Activated T-helper 1 cell treated with anti-CD3 and anti-CD28 coated beads, Interleukin-12 subunit alpha, Interleukin-12 subunit beta, Interleukin-2, Interleukin-4 antibody, amounts not matched to agents 30 ng/mL and 10 ng/mL and 1 ng/mL, durations not matched to agents 14 hours and 24 hours and 36 hours (primary cell): ENCODE data around the gene TET1. TPM values are rescaled to one million over a fixed set of nuclear protein-coding genes. Genes with fewer than 3 reads are reported as not detected.
"Not testable (repeated sequence)": the region's sequence is repeated elsewhere in the genome, so short reads cannot be mapped to it uniquely, and the experiment has no call there.

Experiments
- DNase-seq: peaks from one replicate; pipeline ENCODE4 v3.0.0; 2021; ENCODE audit warnings: low spot score
- H3K27ac Mint-ChIP-seq: one replicate; pipeline ENCODE4 v1.8.0; 2021; ENCODE audit warnings: mild to moderate bottlenecking, mixed read lengths
- H3K27me3 Mint-ChIP-seq: one replicate; pipeline ENCODE4 v1.8.0; 2022; ENCODE audit warnings: mild to moderate bottlenecking, moderate library complexity, mixed read lengths; ENCODE audit not compliant: insufficient read depth
- H3K36me3 Mint-ChIP-seq: one replicate; pipeline ENCODE4 v1.8.0; 2021; ENCODE audit warnings: low read depth, mixed read lengths
- H3K4me1 Mint-ChIP-seq: one replicate; pipeline ENCODE4 v1.8.0; 2021; ENCODE audit warnings: low read depth, mixed read lengths
- H3K4me3 Mint-ChIP-seq: one replicate; pipeline ENCODE4 v1.8.0; 2021; ENCODE audit warnings: mild to moderate bottlenecking, moderate library complexity, mixed read lengths
- H3K9me3 Mint-ChIP-seq: one replicate; pipeline ENCODE4 v1.8.0; 2021; ENCODE audit warnings: mixed read lengths
- intact Hi-C: fragments of 100-400 bp; cut with micrococcal nuclease; formaldehyde crosslinking; loops from one replicate; pipeline ENCODE4 v1.15.1; 2024
- total RNA-seq: library from RNA; stranded (reverse); gene quantifications from 2 replicates; pipeline ENCODE4 v1.2.3, GENCODE V29; 2022

The TET1 gene
- total RNA-seq, 1 donor from 2014 or later: 0.73 TPM

GRCh38 chr10:68633816-68634466, 73.8 kb downstream of the TET1 start:
- Mint-ChIP-seq H3K4me1 (no peaks in the 10 kb centered on the region), H3K4me3 (no peak overlapping the region), H3K36me3 (no peaks in the 10 kb centered on the region), H3K27me3 (peaks cover 3% of the 10 kb centered on the region), H3K27ac (no peak overlapping the region), H3K9me3 (no peaks in the 10 kb centered on the region)
- intact Hi-C loops: no loop called here
- no peak for DNase-seq

DNA sequence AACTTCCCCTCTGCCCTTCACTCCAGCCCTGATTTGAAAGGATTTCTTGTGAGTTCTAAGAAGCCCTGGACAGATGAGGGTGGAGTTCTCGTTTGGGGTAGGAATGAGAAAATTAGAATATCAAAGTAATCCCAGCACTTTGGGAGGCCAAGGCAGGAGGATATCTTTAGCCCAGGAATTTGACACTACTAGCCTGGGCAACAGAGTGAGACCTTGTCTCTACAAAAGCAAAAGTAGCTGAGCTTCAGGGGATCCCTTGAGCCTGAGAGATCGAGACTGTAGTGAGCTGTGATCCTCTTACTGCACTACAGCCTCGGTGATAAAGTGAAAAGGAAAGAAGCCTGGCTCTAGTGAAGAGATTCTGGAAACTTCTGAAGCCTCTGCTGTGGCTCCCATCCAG, 76.2 kb downstream of the TET1 start:
- Mint-ChIP-seq H3K36me3 (no peaks in the 10 kb centered on the region), H3K27ac (no peak overlapping the region), H3K4me1 (no peaks in the 10 kb centered on the region), H3K9me3 (no peaks in the 10 kb centered on the region), H3K27me3 (no peaks in the 10 kb centered on the region), H3K4me3 (no peak overlapping the region)
- intact Hi-C loops: no loop called here
- no peak for DNase-seq

DNA sequence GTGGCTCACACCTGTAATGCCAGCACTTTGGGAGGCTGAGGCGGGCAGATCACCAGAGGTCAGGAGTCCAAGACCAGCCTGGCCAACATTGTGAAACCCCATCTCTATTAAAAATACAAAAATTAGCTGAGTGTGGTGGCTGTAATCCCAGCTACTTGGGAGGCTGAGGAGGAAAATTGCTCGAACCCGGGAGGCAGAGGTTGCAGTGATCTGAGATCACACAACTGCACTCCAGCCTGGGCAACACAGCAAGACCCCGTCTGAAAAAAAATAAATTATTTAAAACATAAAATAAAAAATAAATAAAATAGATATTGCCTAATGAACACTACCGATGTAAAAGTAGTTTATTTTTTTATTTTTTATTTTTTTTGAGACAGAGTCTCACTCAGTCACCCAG, 83.4 kb downstream of the TET1 start:
- H3K27me3 Mint-ChIP-seq, H3K9me3 Mint-ChIP-seq, H3K4me1 Mint-ChIP-seq, intact Hi-C loops, H3K36me3 Mint-ChIP-seq, H3K4me3 Mint-ChIP-seq, DNase-seq, H3K27ac Mint-ChIP-seq: not testable (repeated sequence)

- no peaks in the 10 kb centered on the region for H3K4me1 Mint-ChIP-seq
- no peak overlapping the region for H3K27ac Mint-ChIP-seq
- intact Hi-C loops: no loop called here
- H3K4me3 Mint-ChIP-seq: no peak overlapping the region
- no peaks in the 10 kb centered on the region for H3K27me3 Mint-ChIP-seq
- H3K9me3 Mint-ChIP-seq: no peaks in the 10 kb centered on the region
- H3K36me3 Mint-ChIP-seq: no peaks in the 10 kb centered on the region
- no peak for DNase-seq
These were observed 87.7 kb downstream of the TET1 start for GRCh38 chr10:68647672-68648341.

DNA sequence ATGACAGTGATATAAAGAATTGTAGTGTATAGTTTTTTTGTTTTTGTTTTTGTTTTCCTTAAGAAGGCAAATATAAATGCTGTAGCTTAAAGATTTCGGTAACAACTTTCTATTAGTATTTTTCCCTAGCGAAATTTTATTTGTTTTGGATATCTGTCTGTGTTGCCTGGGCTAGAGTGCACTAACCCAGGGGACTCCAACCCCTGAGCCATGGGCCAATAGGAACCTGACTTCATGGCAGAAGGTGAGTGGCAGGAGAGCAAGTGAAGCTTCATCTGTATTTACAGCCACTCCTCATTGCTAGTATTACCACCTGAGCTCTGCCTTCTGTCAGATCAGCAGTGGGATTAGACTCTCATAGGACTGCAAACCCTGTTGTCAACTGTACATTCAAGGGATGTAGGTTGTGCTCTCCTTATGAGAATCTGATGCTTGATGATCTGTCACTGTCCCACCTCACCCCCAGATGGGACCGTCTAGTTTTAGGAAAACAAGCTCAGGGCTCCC, 95.5 kb downstream of the TET1 start:
- Mint-ChIP-seq H3K9me3 (no peaks in the 10 kb centered on the region), H3K27ac (no peak overlapping the region), H3K27me3 (no peaks in the 10 kb centered on the region), H3K36me3 (no peaks in the 10 kb centered on the region), H3K4me3 (no peak overlapping the region), H3K4me1 (no peaks in the 10 kb centered on the region)
- no peak for DNase-seq
- intact Hi-C loops: no loop called here

GRCh38 chr10:68665841-68666240, 105.7 kb downstream of the TET1 start:
- H3K4me3 Mint-ChIP-seq: no peak overlapping the region
- no peaks in the 10 kb centered on the region for H3K36me3 Mint-ChIP-seq
- intact Hi-C loops: no loop called here
- no peaks in the 10 kb centered on the region for H3K27me3 Mint-ChIP-seq
- DNase-seq: no peak
- no peaks in the 10 kb centered on the region for H3K4me1 Mint-ChIP-seq
- H3K27ac Mint-ChIP-seq: no peak overlapping the region
- no peaks in the 10 kb centered on the region for H3K9me3 Mint-ChIP-seq

GRCh38 chr10:68666280-68666760, 106.2 kb downstream of the TET1 start:
- H3K4me3 Mint-ChIP-seq: no peak overlapping the region
- no peak overlapping the region for H3K27ac Mint-ChIP-seq
- no peaks in the 10 kb centered on the region for H3K36me3 Mint-ChIP-seq
- no peaks in the 10 kb centered on the region for H3K4me1 Mint-ChIP-seq
- no peaks in the 10 kb centered on the region for H3K9me3 Mint-ChIP-seq
- H3K27me3 Mint-ChIP-seq: no peaks in the 10 kb centered on the region
- intact Hi-C loops: no loop called here
- DNase-seq: no peak

GRCh38 chr10:68668231-68668630, 108.1 kb downstream of the TET1 start:
- intact Hi-C loops: no loop called here
- Mint-ChIP-seq H3K9me3 (no peaks in the 10 kb centered on the region), H3K36me3 (no peaks in the 10 kb centered on the region), H3K4me1 (no peaks in the 10 kb centered on the region), H3K27me3 (no peaks in the 10 kb centered on the region), H3K27ac (no peak overlapping the region), H3K4me3 (no peak overlapping the region)
- no peak for DNase-seq

DNA sequence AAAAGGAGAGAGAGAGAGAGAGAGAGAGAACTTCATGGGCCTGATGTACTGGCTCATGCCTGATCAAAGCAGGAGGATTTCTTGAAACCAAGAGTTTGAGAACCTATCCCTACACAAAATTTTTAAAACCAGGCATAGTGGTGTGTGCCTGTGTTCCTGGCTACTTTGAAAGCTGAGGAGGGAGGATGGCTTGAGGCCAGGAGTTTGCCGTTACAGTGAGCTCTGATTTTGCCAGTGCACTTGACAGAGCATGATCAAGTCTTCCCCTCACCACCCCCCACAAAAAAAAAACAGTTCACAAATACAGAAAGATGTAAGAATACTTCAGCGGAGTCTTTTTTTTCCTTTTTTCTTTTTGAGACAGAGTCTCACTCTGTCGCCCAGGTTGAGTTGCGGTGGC, 108.8 kb downstream of the TET1 start:
- Mint-ChIP-seq H3K9me3 (no peaks in the 10 kb centered on the region), H3K27me3 (no peaks in the 10 kb centered on the region), H3K27ac (no peak overlapping the region), H3K36me3 (no peaks in the 10 kb centered on the region), H3K4me3 (no peak overlapping the region), H3K4me1 (no peaks in the 10 kb centered on the region)
- no peak for DNase-seq
- intact Hi-C loops: no loop called here

DNA sequence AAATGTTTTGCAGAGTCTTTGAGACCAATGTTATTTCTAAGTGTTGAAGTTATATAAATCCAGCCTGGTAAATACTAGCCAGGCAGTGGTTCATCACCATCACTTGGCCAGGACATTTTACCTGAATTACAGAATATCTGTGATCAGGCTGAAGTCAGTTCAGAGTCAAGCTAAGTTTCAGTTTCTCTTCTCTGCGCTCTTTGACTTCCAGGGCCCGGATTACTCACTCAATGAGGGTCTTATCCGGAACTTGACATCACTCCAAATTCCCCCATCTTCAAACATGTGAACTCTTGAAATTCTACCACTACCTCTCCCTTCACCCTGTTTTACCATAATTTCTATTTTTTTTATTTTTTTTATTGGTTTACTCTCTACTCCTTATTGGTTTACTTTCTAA, 124.3 kb downstream of the TET1 start:
- intact Hi-C loops: no loop called here
- Mint-ChIP-seq H3K4me1 (no peaks in the 10 kb centered on the region), H3K36me3 (peaks cover 3% of the 10 kb centered on the region), H3K9me3 (no peaks in the 10 kb centered on the region), H3K4me3 (no peak overlapping the region), H3K27ac (no peak overlapping the region), H3K27me3 (no peaks in the 10 kb centered on the region)
- DNase-seq: no peak

GRCh38 chr10:68696018-68696417, 135.9 kb downstream of the TET1 start:
- H3K4me3 Mint-ChIP-seq: no peak overlapping the region
- intact Hi-C loops: no loop called here
- DNase-seq: no peak
- no peak overlapping the region for H3K27ac Mint-ChIP-seq
- no peaks in the 10 kb centered on the region for H3K9me3 Mint-ChIP-seq
- no peaks in the 10 kb centered on the region for H3K36me3 Mint-ChIP-seq
- H3K4me1 Mint-ChIP-seq: no peaks in the 10 kb centered on the region
- peaks cover 5% of the 10 kb centered on the region for H3K27me3 Mint-ChIP-seq

- intact Hi-C loops: no loop called here
- Mint-ChIP-seq H3K36me3 (no peaks in the 10 kb centered on the region), H3K9me3 (no peaks in the 10 kb centered on the region), H3K27me3 (peaks cover 5% of the 10 kb centered on the region), H3K4me3 (no peak overlapping the region), H3K4me1 (no peaks in the 10 kb centered on the region), H3K27ac (no peak overlapping the region)
- no peak for DNase-seq
These were observed 137.0 kb downstream of the TET1 start for GRCh38 chr10:68697106-68697505.

DNA sequence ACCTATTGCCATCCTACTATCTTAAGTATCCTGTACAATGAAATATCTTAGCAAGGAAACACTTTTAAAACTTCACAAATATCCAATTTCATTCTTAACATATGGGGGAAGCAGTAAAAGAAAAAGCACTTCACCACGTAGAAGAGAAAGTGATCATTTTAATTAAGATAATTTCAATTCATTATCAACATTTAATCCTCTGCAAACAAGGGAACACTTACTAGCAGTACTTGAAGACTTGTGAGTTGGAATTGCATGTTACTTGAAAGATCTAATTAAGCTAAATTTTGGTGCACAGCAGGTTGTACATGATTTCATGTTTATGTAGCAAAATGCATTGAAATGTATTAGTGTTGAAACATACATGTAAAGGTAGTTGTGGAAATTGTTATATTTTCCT, 140.1 kb downstream of the TET1 start:
- Mint-ChIP-seq H3K27ac (no peak overlapping the region), H3K27me3 (peaks cover 5% of the 10 kb centered on the region), H3K4me3 (no peak overlapping the region), H3K4me1 (no peaks in the 10 kb centered on the region), H3K9me3 (no peaks in the 10 kb centered on the region), H3K36me3 (no peaks in the 10 kb centered on the region)
- DNase-seq: no peak
- intact Hi-C loops: no loop called here
